GM12878 (cell line): ENCODE measurements around the gene PALS1. TPM values are rescaled to one million over a fixed set of nuclear protein-coding genes. Genes with fewer than 3 reads are reported as not detected.

Experiments used
- ATAC-seq: fragments of 200-7000 bp; cut with Tn5 transposase; 3 replicates; pipeline ENCODE4 v1.9.1; 2020; ENCODE audit warnings: mild to moderate bottlenecking, moderate library complexity
- BruUV-seq: library from RNA; stranded (reverse); fragments of 400-500 nt; replicated peaks from 2 replicates; lab custom pipeline; 2021; lab: Mats Ljungman, UMichigan
- CTCF ChIA-PET: fragments of 300-600 bp; sonication (Branson Sonifier 250); formaldehyde crosslinking; extraction: SDS; loops from one replicate; lab custom pipeline; 2021; ENCODE audit warnings: inconsistent platforms; lab: Yijun Ruan, JAX
- POLR2A ChIA-PET: fragments of 350-600 bp; formaldehyde crosslinking; extraction: SDS; loops from one replicate; lab custom pipeline; 2021; ENCODE audit warnings: inconsistent platforms; lab: Charles Lee
- RAD21 ChIA-PET: fragments of 300-600 bp; sonication (Branson Sonifier 250); formaldehyde crosslinking; loops from one replicate; lab custom pipeline; 2023; ENCODE audit warnings: antibody characterized with exemption; ENCODE audit not compliant: unreplicated experiment; lab: Charles Lee
- SMC1A ChIA-PET: fragments of 300-600 bp; sonication (Branson Sonifier 250); formaldehyde crosslinking; loops from one replicate; lab custom pipeline; 2023; ENCODE audit not compliant: unreplicated experiment, uncharacterized antibody; lab: Charles Lee
- DNase-seq: peaks from one replicate; pipeline ENCODE4 v3.0.0-alpha.2; 2011; ENCODE audit warnings: low read depth, low spot score
- FAIRE-seq: peaks from 3 replicates; lab custom pipeline; 2011; peaks lifted over from hg19 to GRCh38; lab: Jason Lieb, UNC
- H2AFZ ChIP-seq: 2 replicates; pipeline ENCODE4 v1.6.0; 2011; ENCODE audit warnings: low read depth, low read length, control low read depth; ENCODE audit not compliant: control insufficient read depth
- H3K27ac ChIP-seq: 2 replicates; pipeline ENCODE4 v1.5.1; 2011; ENCODE audit warnings: control low read depth; ENCODE audit not compliant: control insufficient read depth, insufficient read depth
- H3K27me3 ChIP-seq, 2 experiments: replicated peaks in 1 of 2; 2 replicates each; pipeline versions ENCODE4 v1.6.0 to v1.6.1; 2011; ENCODE audit warnings: low read length in 1 of 2; ENCODE audit not compliant: control insufficient read depth in 2 of 2, insufficient read depth in 2 of 2
- H3K36me3 ChIP-seq, 2 experiments: 2 replicates each; pipeline ENCODE4 v1.5.1; 2011; ENCODE audit warnings: low read length in 1 of 2; ENCODE audit not compliant: control insufficient read depth in 2 of 2, insufficient read depth in 2 of 2
- H3K4me1 ChIP-seq: 2 replicates; pipeline ENCODE4 v1.6.1; 2011; ENCODE audit warnings: mild to moderate bottlenecking, low read length, moderate library complexity, mixed read lengths; ENCODE audit not compliant: control insufficient read depth, insufficient read depth
- H3K4me2 ChIP-seq: 2 replicates; pipeline ENCODE4 v1.6.0; 2011; ENCODE audit warnings: control low read depth; ENCODE audit not compliant: control insufficient read depth, insufficient read depth
- H3K4me3 ChIP-seq: fragments of 200-600 bp; sonication (generic); 2 replicates; pipeline ENCODE4 v1.5.1; 2016
- H3K79me2 ChIP-seq: 2 replicates; pipeline ENCODE4 v1.6.0; 2011; ENCODE audit warnings: low read length; ENCODE audit not compliant: control insufficient read depth, insufficient read depth
- H3K9ac ChIP-seq: 2 replicates; pipeline ENCODE4 v1.8.0; 2011; ENCODE audit warnings: low read length, control low read depth, mixed read lengths; ENCODE audit not compliant: control insufficient read depth, insufficient read depth
- H3K9me3 ChIP-seq: replicated peaks from 3 replicates; pipeline ENCODE4 v1.5.1; 2011; ENCODE audit warnings: mild to moderate bottlenecking, low read length; ENCODE audit not compliant: control insufficient read depth, insufficient read depth
- H4K20me1 ChIP-seq: 2 replicates; pipeline ENCODE4 v1.6.0; 2011; ENCODE audit not compliant: control insufficient read depth, insufficient read depth
- ATF7 ChIP-seq: fragments of 450-650 bp; IDR thresholded peaks from 2 replicates; pipeline ENCODE4 v1.6.1; 2016; ENCODE audit warnings: low read depth, mild to moderate bottlenecking
- BCL11A ChIP-seq: IDR thresholded peaks from 2 replicates; pipeline ENCODE4 v1.6.1; 2011; ENCODE audit warnings: low read depth, low read length
- EGR1 ChIP-seq, 2 experiments: IDR thresholded peaks; 1 replicate in 1 of 2; 2 replicates in 1 of 2; pipeline ENCODE4 v1.6.1; 2011 to 2012; ENCODE audit warnings: low read depth in 2 of 2, low read length in 2 of 2, borderline replicate concordance in 1 of 2, mild to moderate bottlenecking in 1 of 2, moderate library complexity in 1 of 2
- HCFC1 ChIP-seq: fragments of 150-350 bp; IDR thresholded peaks from 2 replicates; pipeline ENCODE4 v1.6.1; 2014; ENCODE audit warnings: low read length
- LARP7 ChIP-seq: fragments of 450-650 bp; IDR thresholded peaks from 2 replicates; pipeline ENCODE4 v1.6.1; 2017; ENCODE audit warnings: mild to moderate bottlenecking
- PAX8 ChIP-seq: fragments of 450-650 bp; IDR thresholded peaks from 2 replicates; pipeline ENCODE4 v1.6.1; 2017; ENCODE audit warnings: mild to moderate bottlenecking, moderate library complexity
- YY1 ChIP-seq: IDR thresholded peaks from 2 replicates; pipeline ENCODE4 v1.6.1; 2011; ENCODE audit warnings: low read depth, mild to moderate bottlenecking, low read length
- ZNF217 ChIP-seq: fragments of 450-650 bp; IDR thresholded peaks from 2 replicates; pipeline ENCODE4 v1.6.1; 2017; ENCODE audit warnings: antibody characterized with exemption, mild to moderate bottlenecking
- WGBS: methylation state at CpG from one replicate; pipeline ENCODE4 v1.1.6; 2016; ENCODE audit warnings: low lambda C conversion rate; ENCODE audit not compliant: insufficient replicate concordance, insufficient coverage; ENCODE audit errors: missing lambda C conversion rate; 5-methylcytosine and 5-hydroxymethylcytosine counted together
- in situ Hi-C: fragments of 300-500 bp; cut with MboI; formaldehyde crosslinking; loops from 9 replicates; pipeline ENCODE4 v1.14.3; 2018; ENCODE audit warnings: mixed read lengths
- intact Hi-C: fragments of 100-400 bp; cut with micrococcal nuclease; formaldehyde crosslinking; loops from one replicate; pipeline ENCODE4 v1.14.2; 2022; ENCODE audit not compliant: unreplicated experiment
- polyA plus RNA-seq, 11 experiments: library from polyadenylated mRNA; depleted of rRNA in 4 of 11; unstranded in 6 of 11; stranded (reverse) in 5 of 11; fragments of >200 nt; fragmentation: Nextera tagmentation in 4 of 11; fragmentation: Illumina TruSeq in 1 of 11; extraction: Ambion mirVana in 4 of 11; extraction: Trizol in 1 of 11; gene quantifications; 1 replicate in 1 of 11; 2 replicates in 10 of 11; pipeline versions ENCODE4 v1.2.1 to v1.2.3, GENCODE V29; 2011 to 2016; ENCODE audit warnings: inconsistent platforms in 2 of 11, missing spikeins in 2 of 11, low read depth in 1 of 11
- total RNA-seq, 4 experiments: library from RNA; depleted of rRNA in 3 of 4; stranded (reverse); fragments of >200 nt in 3 of 4; fragmentation: Illumina TruSeq in 1 of 4; extraction: Trizol in 1 of 4; gene quantifications; 2 replicates each; pipeline versions ENCODE4 v1.2.1 to v1.2.3, GENCODE V29; 2013 to 2021
- TF ChIP-seq, protein P1 (sequence below): IDR thresholded peaks from 2 replicates; pipeline ENCODE4 v1.6.1; 2012; ENCODE audit warnings: low read length, inconsistent platforms
- TF ChIP-seq, protein P2 (sequence below): IDR thresholded peaks from 2 replicates; pipeline ENCODE4 v1.6.1; 2011; ENCODE audit warnings: borderline replicate concordance, low read depth, mild to moderate bottlenecking, moderate library complexity, low read length; ENCODE audit not compliant: insufficient read depth, poor library complexity, severe bottlenecking

Gene PALS1
- total and polyA plus RNA-seq, 10 of the 15 experiments (the other 5 are each of a cell fraction or from before 2014, with no cell fraction given), result 4.2 to 10.9 (median 6.6) TPM

DNA sequence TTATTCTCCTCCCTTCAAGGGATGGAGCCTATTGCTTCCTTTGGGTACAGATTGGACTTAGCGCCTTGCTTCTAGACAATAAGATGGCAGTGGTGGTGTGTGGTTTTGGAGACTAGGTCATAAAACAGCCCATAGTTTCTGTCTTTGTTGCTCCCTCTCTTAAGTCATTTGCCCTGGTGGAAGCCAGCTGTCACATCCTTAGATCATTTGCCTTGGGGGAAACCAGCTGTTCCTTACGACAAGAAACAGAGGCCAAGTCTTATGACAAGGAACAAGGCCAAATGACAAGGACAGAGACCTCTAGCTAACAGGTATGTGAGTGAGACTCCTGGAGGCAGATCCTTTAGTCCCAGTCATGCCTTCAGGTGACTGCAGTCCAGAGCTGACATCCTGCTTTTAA lies 9.2 kb upstream of the PALS1 start (continued):
- TF ChIP-seq, protein P1, sequence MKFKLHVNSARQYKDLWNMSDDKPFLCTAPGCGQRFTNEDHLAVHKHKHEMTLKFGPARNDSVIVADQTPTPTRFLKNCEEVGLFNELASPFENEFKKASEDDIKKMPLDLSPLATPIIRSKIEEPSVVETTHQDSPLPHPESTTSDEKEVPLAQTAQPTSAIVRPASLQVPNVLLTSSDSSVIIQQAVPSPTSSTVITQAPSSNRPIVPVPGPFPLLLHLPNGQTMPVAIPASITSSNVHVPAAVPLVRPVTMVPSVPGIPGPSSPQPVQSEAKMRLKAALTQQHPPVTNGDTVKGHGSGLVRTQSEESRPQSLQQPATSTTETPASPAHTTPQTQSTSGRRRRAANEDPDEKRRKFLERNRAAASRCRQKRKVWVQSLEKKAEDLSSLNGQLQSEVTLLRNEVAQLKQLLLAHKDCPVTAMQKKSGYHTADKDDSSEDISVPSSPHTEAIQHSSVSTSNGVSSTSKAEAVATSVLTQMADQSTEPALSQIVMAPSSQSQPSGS, result no peak
- TF ChIP-seq HCFC1 (no peak), ZNF217 (no peak), ATF7 (no peak)
- TF ChIP-seq, protein P2, sequence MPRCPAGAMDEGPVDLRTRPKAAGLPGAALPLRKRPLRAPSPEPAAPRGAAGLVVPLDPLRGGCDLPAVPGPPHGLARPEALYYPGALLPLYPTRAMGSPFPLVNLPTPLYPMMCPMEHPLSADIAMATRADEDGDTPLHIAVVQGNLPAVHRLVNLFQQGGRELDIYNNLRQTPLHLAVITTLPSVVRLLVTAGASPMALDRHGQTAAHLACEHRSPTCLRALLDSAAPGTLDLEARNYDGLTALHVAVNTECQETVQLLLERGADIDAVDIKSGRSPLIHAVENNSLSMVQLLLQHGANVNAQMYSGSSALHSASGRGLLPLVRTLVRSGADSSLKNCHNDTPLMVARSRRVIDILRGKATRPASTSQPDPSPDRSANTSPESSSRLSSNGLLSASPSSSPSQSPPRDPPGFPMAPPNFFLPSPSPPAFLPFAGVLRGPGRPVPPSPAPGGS, result no peak

DNA sequence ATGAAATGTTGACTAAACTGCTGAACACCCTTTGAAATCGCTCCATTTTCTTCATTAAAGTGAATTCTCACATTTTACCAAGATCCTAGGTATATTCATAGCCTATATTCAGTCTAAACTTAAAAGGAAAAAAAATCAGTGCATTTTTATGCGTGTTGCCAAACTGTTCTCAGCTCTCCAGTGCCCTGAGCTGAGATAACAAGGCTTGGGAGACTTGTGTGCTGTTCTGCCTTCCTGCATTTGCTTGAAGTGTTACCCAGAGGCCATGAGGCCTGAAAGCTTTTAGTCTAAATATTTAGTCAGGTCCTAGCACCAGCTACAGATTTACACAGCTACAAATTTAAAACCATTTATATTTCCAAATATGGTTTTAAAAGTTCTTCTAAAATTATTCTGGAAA lies 8.6 kb upstream of the PALS1 start:
- ChIA-PET CTCF (interaction anchor here (0.8 to 1.2 kb wide), 3 partner anchors 18 to 53 kb away, joined by 3 read pairs; no protein-coding TSS in a partner anchor), RAD21 (no interaction called here)
- BruUV-seq, result no TSS peak
- Histone ChIP-seq H3K4me2 (no peak overlapping the region), H3K27me3 (no peaks in the 10 kb centered on the region), H3K4me3 (no peak overlapping the region), H3K36me3 (no peaks in the 10 kb centered on the region), H3K27ac (no peak overlapping the region), H3K9me3 (no peaks in the 10 kb centered on the region), H3K79me2 (no peaks in the 10 kb centered on the region), H2AFZ (no peak overlapping the region)
- in situ Hi-C loops (no loop called here), intact Hi-C loops (no loop called here)
- DNase-seq, result no peak
- no peak for ATAC-seq
- no peak for FAIRE-seq
- 40% methylated on average over 2 of the region's 2 CpGs for WGBS
- no peak for TF ChIP-seq PAX8
- TF ChIP-seq BCL11A, result no peak
- TF ChIP-seq YY1, result no peak
- TF ChIP-seq EGR1 (IDR thresholded peaks at IDR 0.05; ENCODE audit: borderline replicate concordance in 1 of 2, low read depth in 2 of 2, low read length in 2 of 2), result no peak
- TF ChIP-seq LARP7, result no peak
- TF ChIP-seq, all 136 proteins: peak for 0
- ChIA-PET POLR2A (no interaction called here), SMC1A (no interaction called here)
- Histone ChIP-seq H3K9ac (no peak overlapping the region), H4K20me1 (no peaks in the 10 kb centered on the region), H3K4me1 (no peaks in the 10 kb centered on the region)
